Panc1 (cell line): ENCODE data around the gene CPSF3. TPM values are rescaled to one million over a fixed set of nuclear protein-coding genes. Genes with fewer than 3 reads are reported as not detected.

Source experiments
- ATAC-seq: fragments of 200-7000 bp; cut with Tn5 transposase; 2 replicates; pipeline ENCODE4 v1.9.1; 2020; ENCODE audit warnings: mild to moderate bottlenecking, moderate library complexity
- BruUV-seq: library from RNA; stranded (reverse); fragments of 400-500 nt; replicated peaks from 2 replicates; lab custom pipeline; 2021; lab: Mats Ljungman, UMichigan
- CTCF ChIA-PET: fragments of 300-600 bp; sonication (Branson Sonifier 250); formaldehyde crosslinking; loops from one replicate; lab custom pipeline; 2022; ENCODE audit warnings: antibody characterized with exemption; lab: Charles Lee
- POLR2A ChIA-PET: fragments of 300-600 bp; sonication (Branson Sonifier 250); formaldehyde crosslinking; loops from one replicate; lab custom pipeline; 2022; ENCODE audit warnings: antibody characterized with exemption; lab: Charles Lee
- DNase-seq: peaks from one replicate; pipeline ENCODE4 v3.0.0-alpha.2; 2010; ENCODE audit warnings: low read depth, low spot score
- H3K27ac ChIP-seq: 2 replicates; pipeline ENCODE4 v1.5.1; 2011; ENCODE audit warnings: mild to moderate bottlenecking, low read length, inconsistent platforms
- H3K27me3 ChIP-seq: fragments of 200-500 bp; sonication (Bioruptor generic); 2 replicates; pipeline ENCODE4 v1.6.0; 2014; ENCODE audit warnings: low read length, inconsistent platforms; ENCODE audit not compliant: control insufficient read depth, insufficient read depth
- H3K36me3 ChIP-seq: fragments of 200-500 bp; sonication (Bioruptor generic); 2 replicates; pipeline ENCODE4 v1.5.1; 2014; ENCODE audit warnings: inconsistent platforms, mild to moderate bottlenecking, low read length, moderate library complexity; ENCODE audit not compliant: control insufficient read depth, insufficient read depth
- H3K4me1 ChIP-seq: 2 replicates; pipeline ENCODE4 v1.5.1; 2011; ENCODE audit warnings: inconsistent platforms, mild to moderate bottlenecking, low read length, moderate library complexity; ENCODE audit not compliant: control insufficient read depth, insufficient read depth
- H3K4me3 ChIP-seq, 2 experiments: 2 replicates each; pipeline ENCODE4 v1.5.1; 2011 to 2012; ENCODE audit warnings: low read depth in 2 of 2, low read length in 2 of 2, mild to moderate bottlenecking in 2 of 2, inconsistent platforms in 1 of 2, moderate library complexity in 1 of 2
- H3K9me3 ChIP-seq: fragments of 200-500 bp; sonication (Bioruptor generic); 2 replicates; pipeline ENCODE4 v1.5.1; 2014; ENCODE audit warnings: low read depth, mild to moderate bottlenecking, inconsistent platforms, low read length, moderate library complexity; ENCODE audit not compliant: control insufficient read depth, insufficient read depth
- CTCF ChIP-seq: fragments of 450-650 bp; IDR thresholded peaks from 2 replicates; pipeline ENCODE4 v1.5.1; 2017; ENCODE audit warnings: mild to moderate bottlenecking
- POLR2AphosphoS5 ChIP-seq: IDR thresholded peaks from 2 replicates; pipeline ENCODE4 v1.6.1; 2012; ENCODE audit warnings: mild to moderate bottlenecking, low read depth, low read length, moderate library complexity
- REST ChIP-seq, 2 experiments: IDR thresholded peaks; 2 replicates each; pipeline ENCODE4 v1.6.1; 2011 to 2012; ENCODE audit warnings: low read depth in 2 of 2, control low read depth in 1 of 2, low read length in 1 of 2, mild to moderate bottlenecking in 1 of 2, moderate library complexity in 1 of 2; ENCODE audit not compliant: insufficient read depth in 1 of 2
- SIN3A ChIP-seq: IDR thresholded peaks from 2 replicates; pipeline ENCODE4 v1.6.1; 2012; ENCODE audit warnings: low read depth, mild to moderate bottlenecking, low read length, moderate library complexity, borderline replicate concordance; ENCODE audit not compliant: insufficient read depth
- TCF7L2 ChIP-seq: IDR thresholded peaks from 2 replicates; pipeline ENCODE4 v1.6.1; 2011; ENCODE audit warnings: mild to moderate bottlenecking, low read depth, low read length, inconsistent platforms
- in situ Hi-C: cut with HindIII; loops from 2 replicates; pipeline ENCODE4 v1.10.0; 2016; ENCODE audit warnings: low sequenced_read_pairs, low pct_unique_long_range_greater_than_20kb
- intact Hi-C: fragments of 100-400 bp; cut with micrococcal nuclease; formaldehyde crosslinking; loops from one replicate; pipeline ENCODE4 v1.10.0; 2022; ENCODE audit not compliant: unreplicated experiment
- total RNA-seq: library from RNA; stranded (reverse); gene quantifications from one replicate; pipeline ENCODE4 v1.2.1, GENCODE V29; 2021; ENCODE audit not compliant: unreplicated experiment

The CPSF3 gene
- total RNA-seq, 1 experiment from 2014 or later: 54.1 TPM

- ATAC-seq: no peak
- Histone ChIP-seq H3K4me3 (no peak overlapping the region), H3K9me3 (no peaks in the 10 kb centered on the region), H3K4me1 (no peaks in the 10 kb centered on the region; the same call in 1 of the 2 replicates), H3K27ac (no peak overlapping the region), H3K36me3 (peaks cover 20% of the 10 kb centered on the region), H3K27me3 (no peaks in the 10 kb centered on the region)
- TF ChIP-seq REST (IDR thresholded peaks at IDR 0.05; ENCODE audit: insufficient read depth in 1 of 2, low read depth in 2 of 2, low read length in 1 of 2) (no peak), SIN3A (no peak), TCF7L2 (no peak), POLR2AphosphoS5 (no peak), CTCF (no peak)
- no peak for DNase-seq
- CTCF ChIA-PET: no interaction called here
- POLR2A ChIA-PET: no interaction called here
- intact Hi-C loops (no loop called here), in situ Hi-C loops (no loop called here)
- BruUV-seq: no TSS peak
Observed at GRCh38 chr2:9390151-9390850, 33.2 kb upstream of the CPSF3 start.

GRCh38 chr2:9390991-9391390, 32.5 kb upstream of the CPSF3 start:
- no peak for ATAC-seq
- ChIA-PET CTCF (no interaction called here), POLR2A (no interaction called here)
- H3K27me3 ChIP-seq: no peaks in the 10 kb centered on the region
- H3K36me3 ChIP-seq: peaks cover 19% of the 10 kb centered on the region
- no peaks in the 10 kb centered on the region for H3K9me3 ChIP-seq
- no peak overlapping the region for H3K27ac ChIP-seq
- no TSS peak for BruUV-seq
- no peak for DNase-seq
- TF ChIP-seq TCF7L2 (no peak), REST (IDR thresholded peaks at IDR 0.05; ENCODE audit: insufficient read depth in 1 of 2, low read depth in 2 of 2, low read length in 1 of 2) (no peak), SIN3A (no peak), CTCF (no peak), POLR2AphosphoS5 (no peak)
- intact Hi-C loops: no loop called here
- in situ Hi-C loops: no loop called here
- H3K4me3 ChIP-seq: no peak overlapping the region
- H3K4me1 ChIP-seq: no peaks in the 10 kb centered on the region; the same call in 1 of the 2 replicates
